NCI-H2029 treated with DMSO at 0.1 percent for 48 hours (cell line): ENCODE measurements around the gene PTCH2.

Source experiments
- DNase-seq: peaks from one replicate; lab custom pipeline; 2025; lab: John Stamatoyannopoulos, UW

Gene PTCH2

GRCh38 chr1:44777969-44778635 is 65.0 kb downstream of the PTCH2 start:
- DNase-seq, result no peak

- DNase-seq, result no peak
Measured at GRCh38 chr1:44777547-44777946, 65.5 kb downstream of the PTCH2 start.

- no peak for DNase-seq
Measured at GRCh38 chr1:44776730-44777068, 66.4 kb downstream of the PTCH2 start.

DNA sequence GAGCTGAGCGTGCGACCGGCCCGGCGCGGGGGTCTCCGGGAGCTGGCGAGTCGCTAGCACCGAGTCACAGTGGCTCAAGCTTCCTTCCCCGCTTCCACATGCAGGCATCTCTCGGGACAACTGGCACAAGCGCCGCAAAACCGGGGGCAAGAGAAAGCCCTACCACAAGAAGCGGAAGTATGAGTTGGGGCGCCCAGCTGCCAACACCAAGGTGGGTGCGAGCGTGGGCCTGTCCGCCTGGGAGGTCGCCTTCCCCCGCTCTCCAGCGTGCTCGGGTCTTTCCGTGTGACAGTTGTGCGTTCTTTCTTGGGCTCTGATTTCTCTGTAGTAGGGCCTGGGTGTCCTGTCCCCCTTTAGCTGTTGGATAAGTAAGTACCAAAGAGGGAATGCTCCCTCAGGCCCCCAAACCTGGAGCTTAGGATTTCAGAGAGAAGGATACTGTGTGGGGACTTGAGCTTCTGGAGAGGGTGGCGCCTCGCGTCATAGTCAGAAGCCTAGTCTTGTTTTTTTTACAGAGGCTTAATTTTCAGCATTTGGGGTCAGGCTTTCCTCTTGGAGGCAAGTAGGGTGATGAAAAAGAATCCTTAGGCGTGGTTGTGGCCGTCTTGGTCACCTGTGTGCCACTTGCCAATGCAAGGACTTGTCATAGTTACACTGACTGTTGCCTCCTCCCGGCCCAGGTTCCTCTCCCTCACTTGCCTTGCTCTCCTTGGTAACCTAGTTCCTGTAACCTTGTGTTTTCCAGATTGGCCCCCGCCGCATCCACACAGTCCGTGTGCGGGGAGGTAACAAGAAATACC is 66.9 kb downstream of the PTCH2 start:
- DNase-seq, result no peak

DNA sequence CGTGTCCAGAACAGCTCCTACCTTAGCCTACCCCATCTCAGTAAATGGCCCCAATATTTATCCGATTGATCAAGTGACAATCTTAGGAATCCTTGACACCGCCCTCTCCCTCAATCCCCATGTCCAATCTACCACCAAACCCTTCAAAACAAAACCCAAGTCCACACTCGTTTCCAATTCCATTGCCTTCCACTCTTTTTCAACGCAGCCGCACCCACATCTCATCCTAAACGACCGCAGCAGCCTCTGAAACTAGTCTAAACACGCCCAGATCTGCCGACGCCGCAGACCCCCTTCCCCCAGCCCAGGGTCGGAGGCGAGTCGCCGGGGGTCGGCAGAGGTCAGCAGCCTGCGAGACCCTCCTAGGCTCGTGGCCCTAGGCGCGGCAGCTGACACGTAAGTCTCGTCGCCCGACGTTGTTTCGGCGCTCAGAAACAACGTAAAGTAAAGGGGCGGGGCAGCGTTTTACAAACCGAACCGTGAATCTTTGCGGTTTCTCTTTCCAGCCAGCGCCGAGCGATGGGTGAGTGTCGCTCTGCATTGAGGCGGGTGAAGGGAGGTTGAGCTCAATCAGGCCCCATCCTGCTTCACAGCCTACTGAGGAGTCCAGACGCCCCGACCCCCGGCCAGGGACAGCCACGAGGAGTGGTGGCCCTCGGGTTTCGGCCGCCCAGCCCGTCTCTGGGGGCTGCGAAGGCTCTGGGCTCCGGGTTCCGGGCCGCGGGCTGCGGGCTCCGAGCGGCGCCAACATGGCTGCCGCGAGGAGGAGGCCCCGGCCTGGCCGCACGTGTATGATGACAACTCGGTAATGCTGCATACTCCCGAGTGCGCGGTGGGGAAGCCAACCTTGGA is 67.7 kb downstream of the PTCH2 start, which contains the start of gene RPS8:
Gene RPS8, plus strand, starts transcription at position 463 of the 852 bp plus-strand sequence. Its CDS starts 57 bp downstream, at position 520.
- DNase-seq, result peak; percentile 98
